GM19328 (cell line): Measurements from ENCODE around the gene GOLGA6L7.
"Not testable (repeated sequence)": the region's sequence is repeated elsewhere in the genome, so short reads cannot be mapped to it uniquely, and the experiment has no call there.

Experiments used
- ATAC-seq: cut with Tn5 transposase; IDR thresholded peaks from one replicate; pipeline ENCODE4 v1.9.1; 2021; ENCODE audit warnings: mild to moderate bottlenecking, moderate library complexity; ENCODE audit not compliant: unreplicated experiment

Gene GOLGA6L7, protein sequence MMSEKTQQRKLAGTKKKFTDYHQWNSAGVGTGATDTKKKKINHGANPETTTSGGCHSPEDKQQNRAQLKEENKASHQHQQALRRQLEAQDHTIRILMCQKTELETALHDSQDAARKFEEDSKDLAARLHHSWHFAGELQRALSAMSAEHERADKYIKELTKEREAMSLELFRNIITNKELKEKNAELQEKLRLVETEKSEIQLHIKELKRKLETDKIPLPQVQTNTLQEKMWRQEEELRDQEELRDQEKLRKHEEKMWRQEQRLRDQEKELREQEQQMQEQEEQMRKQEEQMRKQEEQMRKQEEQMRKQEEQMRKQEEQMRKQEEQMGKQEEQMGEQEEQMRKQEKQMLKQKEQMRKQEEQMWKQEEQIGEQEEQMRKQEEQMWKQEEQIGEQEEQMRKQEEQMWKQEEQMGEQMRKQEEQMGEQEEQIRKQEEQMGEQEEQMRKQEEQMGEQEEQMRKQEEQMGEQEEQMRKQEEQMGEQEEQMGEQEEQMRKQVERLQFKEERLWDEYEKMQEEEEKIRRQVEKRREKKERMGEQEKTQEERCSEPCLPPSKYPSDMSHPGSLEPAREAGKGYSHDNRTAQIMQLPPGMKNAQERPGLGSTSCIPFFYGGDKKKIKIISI

DNA sequence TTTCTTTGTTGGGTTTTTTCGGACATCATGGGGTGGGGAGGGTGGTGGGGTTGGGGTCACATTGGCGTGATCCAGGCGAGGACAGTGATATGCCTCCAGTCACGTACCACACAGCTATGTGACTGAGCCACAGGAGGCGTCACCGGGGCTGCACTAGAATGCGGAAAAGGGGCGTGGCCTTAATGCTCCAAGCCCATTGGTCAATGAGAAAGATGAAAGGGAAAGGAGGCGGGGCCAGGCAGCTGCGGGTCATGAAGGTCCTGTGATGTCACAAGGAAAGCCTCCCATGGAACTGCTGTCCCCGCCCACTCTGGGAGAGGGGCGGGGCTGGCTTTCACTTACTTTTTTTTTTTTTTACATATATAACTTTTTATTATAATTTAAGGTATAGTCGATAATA is at the start of gene GOLGA6L7:
Gene GOLGA6L7 (minus strand): TSS at position 124 of the 400 bp plus-strand sequence. CDS start 95 bp downstream, at position 29.
- ATAC-seq: not testable (repeated sequence)

DNA sequence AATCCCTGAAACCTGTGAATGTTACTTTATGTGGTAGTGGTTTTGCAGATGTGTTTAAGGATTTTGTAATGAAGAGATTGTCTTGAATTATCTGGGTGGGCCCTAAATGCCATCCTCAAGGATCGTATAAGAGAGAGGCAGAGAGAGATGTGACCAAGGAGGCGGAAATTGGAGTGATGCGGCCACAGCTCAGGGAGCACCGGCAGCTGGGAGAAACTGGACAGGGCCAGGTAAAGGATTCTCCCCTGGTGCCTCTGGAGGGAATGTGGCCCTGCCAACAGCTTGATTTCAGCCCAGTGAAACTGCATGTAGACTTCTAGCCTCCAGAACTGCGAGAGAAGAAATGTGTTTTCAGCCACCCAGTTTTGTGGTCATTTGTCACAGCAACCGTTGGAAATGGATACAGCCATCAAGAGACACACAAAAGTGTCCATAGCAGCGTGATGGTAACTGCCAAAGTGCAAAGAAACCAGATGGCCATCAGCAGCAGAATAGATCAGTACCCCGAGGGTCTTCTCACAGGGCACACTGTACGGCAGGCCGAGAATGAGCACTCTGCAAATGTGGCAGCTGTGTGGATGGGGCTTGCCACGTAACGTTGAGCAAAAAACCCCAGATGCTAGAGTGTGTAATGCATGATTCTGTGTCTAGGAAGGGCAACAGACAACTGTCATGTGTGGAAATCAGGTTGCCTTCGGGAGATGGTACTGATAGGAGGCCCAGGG is 49.6 kb upstream of the GOLGA6L7 start:
- ATAC-seq: no peak

DNA sequence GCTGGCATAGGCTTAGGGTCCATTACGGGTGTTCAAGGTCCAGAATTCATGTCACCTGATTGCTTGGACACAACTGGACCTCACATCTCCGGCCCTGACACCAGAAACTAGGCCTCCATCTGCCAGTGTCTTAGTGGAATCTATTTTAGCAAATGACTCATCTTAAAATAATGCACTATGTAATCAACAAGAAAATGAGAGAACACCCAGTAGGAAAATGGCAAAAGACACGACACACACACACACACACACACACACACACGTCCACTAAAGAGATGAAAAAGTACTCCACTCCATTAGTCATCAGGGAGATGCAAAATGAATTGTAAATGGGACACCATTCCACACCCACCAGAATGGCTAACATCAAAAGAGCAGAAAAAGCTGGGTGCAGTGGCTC is 48.5 kb upstream of the GOLGA6L7 start:
- ATAC-seq: no peak

DNA sequence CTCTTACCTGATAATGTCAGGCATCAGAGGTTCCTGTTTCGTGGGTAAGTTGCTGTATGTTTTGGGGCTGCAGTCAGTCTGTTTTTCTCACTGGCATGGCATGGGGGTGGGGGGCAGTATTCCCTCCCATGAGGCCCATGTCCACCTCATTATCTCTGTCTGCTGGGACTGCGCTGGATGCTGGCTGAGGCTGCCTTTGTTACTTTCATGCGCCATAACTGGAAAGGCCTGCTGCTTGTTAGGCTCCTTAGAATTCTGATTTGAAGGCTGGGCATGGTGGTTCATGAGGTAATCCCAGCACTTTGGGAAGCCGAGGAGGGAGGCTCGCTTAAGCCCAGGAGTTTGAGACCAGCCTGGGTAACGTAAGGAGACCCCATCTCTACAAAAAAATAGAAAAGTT is 47.1 kb upstream of the GOLGA6L7 start:
- ATAC-seq: no peak

DNA sequence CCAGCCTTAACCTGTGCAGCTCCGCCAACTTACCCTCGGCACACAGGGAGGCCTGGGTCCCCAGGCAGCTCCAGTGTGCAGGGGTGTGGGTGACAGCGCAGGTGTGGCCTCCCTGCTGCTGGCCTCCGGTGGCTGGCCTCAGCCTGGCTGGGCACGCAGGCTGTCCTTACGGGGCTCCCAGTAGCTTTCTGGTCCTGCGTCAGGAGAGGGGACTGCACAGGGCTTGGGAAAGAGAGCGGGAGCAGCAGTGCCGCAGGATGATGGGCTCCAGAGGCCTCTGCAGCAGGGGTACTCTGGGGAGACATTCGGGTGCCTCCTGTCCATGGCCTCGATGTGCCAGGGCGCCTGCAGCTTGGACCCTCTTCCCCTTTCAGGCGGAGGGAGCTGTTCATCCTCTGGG is 46.7 kb upstream of the GOLGA6L7 start:
- ATAC-seq: no peak

DNA sequence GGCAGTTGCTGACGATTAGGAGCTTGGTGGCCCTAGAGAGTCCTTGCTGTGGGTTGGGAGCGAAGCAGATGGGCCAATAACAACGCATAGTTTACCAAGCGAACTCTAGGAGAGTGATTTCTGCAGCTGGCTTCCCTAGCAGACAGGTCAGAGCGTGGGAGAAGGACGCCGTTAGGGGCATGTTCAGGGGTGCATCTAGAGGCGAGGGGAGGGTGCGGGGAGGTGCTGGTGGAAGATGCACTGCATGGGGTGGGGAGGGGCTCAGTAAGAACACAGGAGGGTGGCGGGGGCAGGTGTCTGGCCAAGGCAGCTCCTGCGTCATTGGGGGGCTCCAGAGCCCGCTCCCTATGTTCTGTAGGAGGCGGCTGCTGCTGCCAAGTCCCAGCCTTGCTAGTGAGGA is 46.2 kb upstream of the GOLGA6L7 start:
- no peak for ATAC-seq

DNA sequence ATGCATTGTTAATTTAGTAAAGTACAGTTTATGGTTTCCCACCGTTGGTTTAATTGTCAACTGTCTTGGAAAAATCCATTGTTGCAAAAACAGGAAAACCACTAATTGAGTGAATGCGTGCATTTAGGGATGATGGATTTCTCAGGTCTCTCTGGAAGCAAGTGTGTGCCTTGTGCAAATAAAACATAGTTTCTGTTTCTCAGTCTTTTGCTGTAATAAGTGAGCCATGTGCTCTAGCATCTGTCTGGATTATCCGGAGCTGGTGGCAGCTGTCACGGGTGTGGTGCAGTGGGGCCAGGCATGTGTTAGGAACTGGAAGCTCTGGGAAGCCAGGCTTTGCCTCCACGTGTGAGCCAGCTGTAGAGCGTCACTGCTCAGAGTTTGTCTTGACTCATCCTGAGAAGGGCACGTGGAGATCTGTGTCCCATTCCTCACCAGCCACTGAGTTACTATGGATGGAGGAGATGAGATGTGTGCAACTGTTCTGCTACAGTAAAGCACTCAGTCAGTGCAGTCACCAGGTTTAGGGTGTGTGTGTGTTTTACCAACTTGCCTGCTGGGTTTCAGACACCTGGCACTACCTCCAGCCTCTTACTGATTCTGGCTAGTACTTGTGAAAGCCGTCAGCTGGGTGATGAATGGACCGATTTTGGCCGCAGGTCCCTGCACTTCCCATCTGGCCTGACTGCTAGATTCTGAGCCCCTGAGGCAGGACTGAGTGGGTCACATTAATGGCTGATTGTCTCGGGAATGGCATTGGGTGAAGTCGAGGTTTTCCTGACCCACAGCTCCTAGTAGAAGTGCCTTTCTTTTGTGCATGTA is 44.6 kb upstream of the GOLGA6L7 start:
- no peak for ATAC-seq

DNA sequence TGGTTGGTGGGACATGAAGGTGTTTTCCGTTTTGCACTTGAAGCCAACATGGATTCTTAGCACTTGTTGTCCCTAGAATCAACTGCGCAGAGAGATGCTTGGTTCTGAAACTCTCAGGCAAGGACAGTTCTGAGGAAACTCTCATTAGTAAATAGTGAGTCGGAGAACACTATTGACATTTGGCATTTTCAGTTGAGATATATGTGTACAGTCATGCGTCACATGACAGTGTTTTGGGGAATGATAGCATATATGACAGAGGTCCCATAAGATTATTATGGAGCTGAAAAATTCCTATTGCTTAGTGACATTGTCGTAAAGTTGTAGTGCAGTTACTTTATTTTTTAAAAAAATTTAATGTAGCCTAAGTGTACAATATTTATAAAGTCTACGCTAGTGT is 43.1 kb upstream of the GOLGA6L7 start:
- ATAC-seq: no peak

DNA sequence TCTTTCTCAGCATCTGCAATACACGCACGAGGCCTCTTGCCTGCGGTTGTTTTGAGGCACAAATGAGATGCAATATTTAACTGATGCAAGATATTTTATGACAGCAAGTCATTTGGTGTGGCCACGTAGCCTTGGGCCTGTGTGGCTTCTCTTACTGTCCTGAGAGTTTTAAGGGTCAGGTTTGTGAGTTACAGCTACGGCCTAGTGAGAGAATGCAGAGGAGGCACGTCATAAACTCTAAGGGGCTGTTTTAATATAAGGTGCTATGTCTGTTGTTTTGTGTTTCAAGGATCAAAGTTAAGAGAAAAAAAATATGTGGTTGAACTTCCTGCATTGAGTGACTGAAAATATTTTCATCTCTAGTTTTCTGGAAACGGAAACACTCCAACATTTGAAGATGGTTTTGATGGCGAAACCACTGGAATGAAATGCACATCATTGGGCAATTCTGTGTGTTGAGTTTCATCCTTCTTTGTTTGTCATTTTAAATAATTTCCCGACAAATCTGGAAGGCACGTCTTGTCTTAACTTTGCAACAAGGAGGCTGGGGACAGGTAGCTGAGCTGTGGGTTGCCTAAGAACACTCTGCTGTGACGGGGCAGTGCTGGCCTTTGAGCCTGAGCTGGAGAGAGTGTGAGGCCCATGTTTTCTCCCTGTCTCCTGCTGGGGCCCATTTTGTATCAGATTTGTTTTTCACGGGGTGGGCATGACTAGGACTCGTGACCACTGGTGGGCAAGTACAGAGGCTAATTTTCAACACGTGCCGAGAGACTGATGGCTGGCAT is 42.5 kb upstream of the GOLGA6L7 start:
- ATAC-seq: no peak

DNA sequence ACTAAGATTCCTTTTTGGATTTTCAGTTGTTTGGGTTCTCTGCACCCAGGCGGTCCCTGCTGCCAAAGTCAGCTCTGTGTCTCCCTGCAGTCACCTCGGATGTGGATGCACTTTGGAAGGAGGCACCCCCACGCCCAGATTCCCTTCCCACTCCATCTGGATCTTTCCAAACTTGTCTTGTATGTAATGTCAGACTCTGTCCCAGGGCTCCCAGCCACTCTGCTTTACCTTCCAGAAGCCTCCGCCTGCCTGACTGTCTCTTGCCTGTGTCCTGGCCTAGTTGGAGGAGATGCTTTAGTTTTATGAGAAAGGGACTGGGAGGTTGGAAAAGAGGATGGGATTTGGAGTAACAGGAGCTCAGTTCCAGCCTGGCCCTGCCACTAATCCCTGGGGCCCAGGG is 41.8 kb upstream of the GOLGA6L7 start:
- not testable (repeated sequence) for ATAC-seq

DNA sequence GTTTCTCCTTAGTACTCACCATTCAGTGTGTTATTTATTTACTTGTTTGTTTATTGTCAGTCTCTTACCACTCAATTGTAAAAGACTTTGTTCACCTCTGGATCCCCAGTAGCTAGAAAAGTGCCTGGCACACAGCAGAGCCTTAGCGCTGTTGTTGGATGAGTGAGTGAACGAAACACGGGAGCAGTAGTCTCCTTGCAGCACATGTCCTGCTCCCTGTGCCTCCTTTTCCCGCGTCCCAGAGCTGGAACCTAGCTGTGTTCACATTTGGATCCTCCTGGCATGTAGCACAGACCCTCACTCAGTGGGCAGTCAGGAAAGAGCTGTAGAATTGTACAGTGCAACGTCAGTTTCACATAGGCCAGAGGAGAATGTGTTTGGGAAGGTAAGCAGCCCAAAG is 41.4 kb upstream of the GOLGA6L7 start:
- not testable (repeated sequence) for ATAC-seq

DNA sequence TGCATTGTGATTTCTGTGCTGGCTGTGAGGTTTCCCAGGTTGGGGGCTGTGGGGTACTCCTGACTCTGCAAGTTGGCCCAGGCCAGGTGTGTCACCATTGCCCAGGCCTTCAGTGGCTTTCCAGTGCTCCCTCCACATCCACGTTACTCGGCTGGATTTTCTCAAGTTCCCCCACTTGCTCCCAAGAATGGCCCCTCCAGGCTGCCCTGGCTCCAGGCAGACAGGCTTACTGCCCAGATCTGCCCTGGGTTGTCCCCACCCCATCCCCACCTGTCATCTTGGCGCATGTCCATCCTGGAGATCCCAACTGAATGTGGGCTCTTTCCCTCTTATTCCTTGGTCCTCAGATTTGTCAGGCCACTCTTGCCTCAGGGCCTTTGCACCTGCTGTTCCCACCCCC is 40.9 kb upstream of the GOLGA6L7 start:
- ATAC-seq: no peak

DNA sequence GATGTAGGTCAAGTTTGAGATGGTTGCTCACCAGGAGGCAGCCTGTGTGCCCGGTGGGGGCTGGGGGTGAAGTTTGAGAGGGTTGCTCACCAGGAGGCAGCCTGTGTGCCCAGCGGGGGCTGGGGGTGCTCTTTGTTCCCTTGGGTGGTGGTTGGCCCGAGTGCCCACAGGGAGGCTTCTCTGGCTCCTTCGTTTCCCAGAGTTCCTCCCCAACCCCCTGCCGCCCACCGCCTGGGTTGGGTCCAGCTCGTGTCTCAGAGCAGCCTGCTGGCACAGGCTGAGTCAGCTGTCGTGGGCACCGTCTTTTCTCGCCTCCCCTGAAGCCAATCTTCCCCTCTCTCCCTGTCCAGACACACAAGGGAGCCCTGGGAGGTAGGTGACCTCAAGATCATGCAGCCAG is 40.5 kb upstream of the GOLGA6L7 start:
- no peak for ATAC-seq

DNA sequence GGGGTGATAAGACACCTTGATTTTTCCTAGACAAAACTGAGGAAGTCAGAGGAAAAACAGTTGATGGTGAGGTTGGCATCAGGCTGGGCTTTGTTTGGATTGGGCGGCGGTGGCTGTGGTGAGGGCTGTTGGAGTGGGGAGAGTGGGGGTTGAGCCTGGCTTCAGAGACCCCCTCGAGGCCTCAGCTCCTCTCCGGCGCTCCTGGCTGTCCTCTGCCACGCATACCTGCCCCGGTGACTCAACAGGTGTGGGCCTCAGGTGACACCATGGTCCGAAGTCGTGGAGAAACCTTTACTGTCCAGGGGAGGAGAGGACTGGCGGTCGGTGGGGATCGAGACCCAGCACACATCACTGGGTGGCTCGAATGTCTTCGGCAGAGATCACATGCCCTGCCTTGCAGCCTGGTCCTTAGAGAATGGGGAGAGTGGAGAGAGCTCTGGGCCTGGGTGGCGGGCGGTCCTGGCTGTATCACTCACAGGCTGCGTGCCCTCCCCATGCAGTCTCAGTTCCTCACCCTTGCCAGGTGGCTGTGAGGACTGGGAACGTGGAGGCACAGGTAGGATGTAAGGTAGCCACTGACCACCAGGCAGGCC is 40.0 kb upstream of the GOLGA6L7 start:
- ATAC-seq: no peak

DNA sequence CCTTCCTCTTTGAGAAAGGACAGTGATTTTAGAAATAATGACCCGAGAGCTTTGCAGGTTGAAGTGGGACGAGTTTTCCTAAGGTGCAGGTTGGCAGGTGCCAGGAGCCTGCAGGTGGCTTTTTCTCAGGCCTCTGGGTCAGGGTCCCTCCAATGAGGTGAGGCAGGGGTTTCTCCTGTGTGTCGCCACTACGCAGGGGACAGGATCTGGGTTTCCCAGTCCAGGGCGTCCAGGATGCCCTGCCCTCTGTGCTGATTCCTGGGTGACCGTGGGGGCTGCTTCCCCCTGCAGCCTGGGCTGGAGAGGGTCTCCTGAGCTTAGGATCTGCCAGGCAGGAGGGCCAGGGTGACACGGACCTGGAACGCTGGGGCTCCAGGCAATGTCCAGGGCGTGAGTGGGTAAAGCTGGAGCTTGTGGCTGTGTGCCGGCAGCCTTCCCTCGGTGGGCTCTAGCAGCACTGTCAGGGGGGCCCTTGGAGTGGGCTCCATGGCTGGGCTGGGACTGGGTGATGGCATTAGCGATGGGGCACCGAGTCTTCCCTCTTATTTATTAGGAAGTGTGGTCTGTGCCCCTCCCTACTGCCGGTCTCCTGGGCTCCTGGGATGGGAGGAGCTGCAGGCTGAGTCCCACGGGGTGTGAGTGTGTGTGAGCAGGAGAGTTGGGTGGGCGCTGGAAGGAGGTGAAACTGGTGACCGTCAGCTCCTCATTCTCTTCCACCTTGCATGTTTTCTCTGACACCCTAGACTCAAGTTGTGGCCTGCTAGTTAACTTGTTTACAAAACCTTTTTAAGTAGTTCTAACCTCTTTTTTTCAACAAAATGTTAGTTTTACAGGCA is 39.1 kb upstream of the GOLGA6L7 start:
- ATAC-seq: no peak

DNA sequence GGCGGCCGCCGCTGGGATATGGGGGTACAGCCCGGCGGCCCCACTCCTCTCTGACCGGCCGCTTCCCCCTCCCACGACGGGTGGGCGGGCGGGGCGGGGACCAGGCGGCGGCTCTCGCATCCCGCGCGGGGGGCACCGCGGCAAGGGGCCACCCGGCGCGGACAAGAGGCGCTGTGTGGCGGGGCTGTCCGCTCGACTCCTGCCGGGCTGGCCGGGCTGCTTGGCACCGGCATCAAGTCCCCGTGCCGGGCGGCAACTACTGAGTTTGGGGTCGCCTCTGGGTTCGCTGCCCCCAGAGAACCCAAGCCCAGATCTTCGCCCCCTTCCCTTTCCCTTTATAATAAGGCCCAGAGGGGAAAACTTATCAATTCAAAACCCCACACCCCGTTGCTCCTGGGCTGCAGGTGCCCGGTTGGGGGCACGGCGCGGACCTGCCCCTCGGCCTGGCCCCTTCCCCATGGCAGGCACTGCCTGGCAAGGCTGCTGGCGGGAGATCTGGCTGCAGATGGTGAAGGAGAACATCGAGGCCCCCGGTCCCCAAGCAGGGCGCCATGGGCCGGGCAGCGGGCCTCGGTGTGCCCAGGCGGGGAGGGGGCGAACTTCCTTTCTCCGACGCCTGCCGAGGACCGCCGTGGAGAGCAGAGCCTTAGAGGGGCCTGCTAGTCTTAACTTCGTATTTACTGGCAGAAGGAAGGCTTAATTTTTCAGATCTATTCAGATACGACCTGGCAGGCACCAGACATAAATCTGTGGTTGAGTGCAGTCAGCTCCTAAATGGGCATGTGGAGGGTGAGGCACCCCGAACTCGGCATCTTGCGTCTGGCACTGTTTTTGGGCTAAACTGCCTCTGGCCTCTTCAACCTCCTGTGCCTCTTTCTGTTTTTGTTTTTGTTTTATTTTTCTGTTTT is 38.2 kb upstream of the GOLGA6L7 start:
- ATAC-seq: no peak

DNA sequence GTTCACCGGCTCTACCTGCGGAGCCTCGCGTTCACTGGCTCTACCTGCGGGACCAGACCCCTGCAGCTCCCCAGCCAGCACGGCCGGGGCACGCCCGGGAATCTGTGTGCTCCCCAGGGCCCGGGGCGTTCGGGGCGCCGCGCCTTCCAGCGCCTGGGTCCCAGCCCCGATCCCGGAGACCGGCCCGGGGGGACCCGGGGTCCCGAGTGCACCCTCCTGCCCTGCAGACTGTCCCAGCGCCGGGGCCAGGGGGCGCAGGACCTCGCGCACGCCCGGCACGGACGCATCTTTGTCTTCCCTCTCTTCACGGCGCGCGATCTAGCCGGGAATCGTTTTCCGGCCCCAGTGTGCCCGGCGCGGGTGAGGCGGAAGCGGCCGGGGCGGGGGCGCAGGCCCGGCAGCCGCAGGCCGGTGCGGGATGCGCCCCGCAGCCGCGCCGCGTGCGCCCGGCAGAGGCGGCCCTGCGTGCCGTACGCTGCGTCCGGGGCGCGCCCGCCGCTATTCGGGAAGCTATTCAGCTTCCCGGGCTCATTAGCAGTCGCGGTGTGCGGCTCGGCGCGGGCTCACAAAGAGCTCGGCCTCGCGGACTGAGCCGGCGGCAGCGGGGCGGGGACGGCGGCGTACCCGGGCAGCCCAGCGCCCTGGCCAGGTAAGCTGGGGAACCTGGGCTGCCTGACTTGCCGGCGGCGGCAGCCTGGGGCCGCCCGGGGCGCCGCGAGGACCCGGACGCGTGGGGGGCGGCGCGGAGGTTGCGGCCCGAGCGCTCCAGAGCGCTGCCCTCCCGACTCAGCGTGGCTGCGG is 37.4 kb upstream of the GOLGA6L7 start, which contains the start of gene APBA2:
Gene APBA2 (plus strand): TSS at position 345 of the 801 bp plus-strand sequence. CDS start 167,911 bp downstream, outside the sequence.
- no peak for ATAC-seq
